Osteoblast (primary cell): ENCODE results near the gene PAX9. TPM values are rescaled to one million over a fixed set of nuclear protein-coding genes. Genes with fewer than 3 reads are reported as not detected.

Experiments used
- DNase-seq: peaks from one replicate; pipeline ENCODE4 v3.0.0; 2011; ENCODE audit warnings: low spot score, mixed read lengths; ENCODE audit not compliant: insufficient read length; ENCODE audit errors: missing footprints
- H2AFZ ChIP-seq: 2 replicates; pipeline ENCODE4 v1.6.0; 2011; ENCODE audit warnings: mild to moderate bottlenecking, low read length
- H3K27ac ChIP-seq: 2 replicates; pipeline ENCODE4 v1.5.1; 2011; ENCODE audit warnings: mild to moderate bottlenecking, low read depth, low read length, moderate library complexity
- H3K27me3 ChIP-seq: 2 replicates; pipeline ENCODE4 v1.6.0; 2012; ENCODE audit warnings: mild to moderate bottlenecking, control low read depth, inconsistent platforms, low read length, moderate library complexity; ENCODE audit not compliant: insufficient read depth
- H3K36me3 ChIP-seq: 2 replicates; pipeline ENCODE4 v1.5.1; 2011; ENCODE audit warnings: mild to moderate bottlenecking, low read length, control low read depth, moderate library complexity; ENCODE audit not compliant: insufficient read depth
- H3K4me1 ChIP-seq: 2 replicates; pipeline ENCODE4 v1.5.1; 2011; ENCODE audit warnings: mild to moderate bottlenecking, low read length, control low read depth, moderate library complexity; ENCODE audit not compliant: insufficient read depth
- H3K4me2 ChIP-seq: 2 replicates; pipeline ENCODE4 v1.6.0; 2011; ENCODE audit warnings: mild to moderate bottlenecking, low read length; ENCODE audit not compliant: insufficient read depth
- H3K4me3 ChIP-seq: fragments of 200-600 bp; sonication (generic); 3 replicates; pipeline ENCODE4 v1.5.1; 2012; ENCODE audit warnings: mild to moderate bottlenecking, low read length, inconsistent platforms; ENCODE audit not compliant: insufficient read depth
- H3K79me2 ChIP-seq: 2 replicates; pipeline ENCODE4 v1.6.0; 2012; ENCODE audit warnings: mild to moderate bottlenecking, low read length, control low read depth, inconsistent platforms; ENCODE audit not compliant: insufficient read depth
- H3K9me3 ChIP-seq: 2 replicates; pipeline ENCODE4 v1.5.1; 2011; ENCODE audit warnings: low read depth, low read length, control low read depth
- H4K20me1 ChIP-seq: 2 replicates; pipeline ENCODE4 v1.6.0; 2012; ENCODE audit warnings: mild to moderate bottlenecking, low read length, control low read depth; ENCODE audit not compliant: insufficient read depth
- CTCF ChIP-seq: IDR thresholded peaks from 2 replicates; pipeline ENCODE4 v1.5.1; 2011; ENCODE audit warnings: mild to moderate bottlenecking, low read depth, low read length, moderate library complexity; ENCODE audit errors: extremely low read depth
- total RNA-seq: library from RNA; depleted of rRNA; stranded (reverse); fragments of >200 nt; gene quantifications from 2 replicates; pipeline ENCODE4 v1.2.3, GENCODE V29; 2012

The PAX9 gene
- total RNA-seq, 1 donor: under 0.01 TPM

DNA sequence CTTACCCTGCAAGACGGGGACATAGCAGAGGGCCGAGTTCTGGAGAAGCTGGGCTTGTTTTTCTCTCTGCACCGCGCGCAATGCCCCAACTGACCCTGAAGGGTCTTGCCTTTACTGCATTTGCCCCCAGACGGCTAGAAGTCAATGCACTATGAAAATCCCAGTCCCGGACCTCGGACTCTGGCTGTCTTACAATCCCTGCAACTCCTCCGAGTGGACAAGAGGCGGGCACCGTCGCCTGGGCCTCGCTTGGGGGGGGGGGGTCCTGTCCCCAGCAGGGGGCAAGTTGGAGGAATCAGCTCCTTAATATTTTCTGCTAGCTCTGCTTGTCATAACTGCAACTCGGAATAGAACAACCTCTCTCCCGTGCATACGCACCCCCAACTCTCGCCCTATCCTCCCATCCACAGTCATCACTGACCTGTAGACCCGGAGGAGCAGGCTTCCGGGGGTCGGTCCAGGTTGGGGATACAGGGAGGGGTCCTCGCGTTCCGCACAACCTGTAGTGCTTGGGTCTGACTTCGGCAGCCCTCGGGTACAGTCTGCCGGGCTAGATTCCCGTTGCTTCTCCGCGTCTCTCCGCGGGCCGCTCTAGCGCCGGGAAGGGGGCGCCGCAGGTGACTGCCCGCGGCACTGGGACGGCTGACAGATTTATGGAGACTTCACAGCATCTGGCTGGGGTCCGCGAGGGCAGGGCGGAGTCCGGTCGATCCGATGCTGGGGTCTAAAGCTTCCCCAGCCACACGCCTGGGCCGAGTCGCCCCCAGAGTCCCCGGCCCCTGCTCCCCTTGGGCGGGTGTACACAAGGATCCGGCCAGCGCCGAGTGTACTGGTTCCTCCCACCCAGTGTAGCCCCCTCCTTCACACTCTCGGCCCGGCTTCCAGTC lies 3.3 kb upstream of the PAX9 start:
- no peaks in the 10 kb centered on the region for H3K9me3 ChIP-seq
- no peak for TF ChIP-seq CTCF
- no peaks in the 10 kb centered on the region for H3K79me2 ChIP-seq
- no peaks in the 10 kb centered on the region for H3K36me3 ChIP-seq
- no peak overlapping the region for H3K4me3 ChIP-seq
- H3K27ac ChIP-seq: no peak overlapping the region
- no peaks in the 10 kb centered on the region for H4K20me1 ChIP-seq
- peak; percentile 68 for DNase-seq
- H3K27me3 ChIP-seq: peaks cover 95% of the 10 kb centered on the region
- peaks cover 10% of the 10 kb centered on the region for H3K4me1 ChIP-seq
- no peak overlapping the region for H3K4me2 ChIP-seq
- H2AFZ ChIP-seq: no peak overlapping the region

DNA sequence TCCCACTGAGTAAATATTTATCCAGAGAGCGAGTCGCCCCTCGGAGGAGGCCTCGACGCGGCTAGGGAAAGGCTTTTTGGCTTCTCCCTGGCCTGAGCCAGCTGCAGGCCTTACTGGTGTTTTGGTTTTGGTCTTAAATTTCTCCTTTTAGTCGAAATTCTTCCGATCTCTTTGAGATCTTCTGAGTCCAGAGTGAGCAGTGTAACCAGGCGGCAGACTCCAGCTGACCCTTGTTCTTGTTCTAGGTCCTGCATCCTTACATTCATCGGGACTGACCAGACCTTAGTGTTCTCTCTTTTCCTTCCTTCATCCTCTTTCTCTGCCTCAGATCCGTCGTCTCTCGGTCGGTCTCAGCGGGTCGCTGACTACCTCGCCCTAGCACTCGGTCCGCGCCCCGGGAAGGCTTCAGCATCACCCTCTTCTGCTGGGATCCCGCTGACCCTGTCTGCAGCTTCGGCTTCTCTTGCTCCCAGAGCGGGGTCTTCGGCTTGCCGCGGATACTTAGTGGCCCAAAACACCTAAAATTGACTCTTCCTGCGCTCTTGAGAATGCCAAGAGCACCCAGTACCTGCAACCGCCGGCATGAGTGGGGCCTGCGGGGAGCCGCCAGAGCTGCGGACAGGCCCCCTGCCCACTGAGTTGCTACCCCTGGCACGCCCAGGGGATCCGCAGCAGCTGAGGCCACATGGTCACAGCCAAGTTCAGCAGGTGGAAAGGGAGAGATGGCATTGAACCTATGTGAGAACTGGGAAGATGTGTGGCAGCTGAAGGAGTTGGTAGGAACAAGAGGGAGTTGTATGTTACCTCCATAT lies 2.4 kb upstream of the PAX9 start:
- Histone ChIP-seq H3K4me2 (no peak overlapping the region), H3K27ac (no peak overlapping the region), H3K4me1 (peaks cover 12% of the 10 kb centered on the region), H3K9me3 (no peaks in the 10 kb centered on the region), H3K4me3 (no peak overlapping the region), H4K20me1 (no peaks in the 10 kb centered on the region), H3K36me3 (no peaks in the 10 kb centered on the region), H3K79me2 (no peaks in the 10 kb centered on the region), H3K27me3 (peaks cover 92% of the 10 kb centered on the region), H2AFZ (no peak overlapping the region)
- DNase-seq: peak; percentile 66
- no peak for TF ChIP-seq CTCF

DNA sequence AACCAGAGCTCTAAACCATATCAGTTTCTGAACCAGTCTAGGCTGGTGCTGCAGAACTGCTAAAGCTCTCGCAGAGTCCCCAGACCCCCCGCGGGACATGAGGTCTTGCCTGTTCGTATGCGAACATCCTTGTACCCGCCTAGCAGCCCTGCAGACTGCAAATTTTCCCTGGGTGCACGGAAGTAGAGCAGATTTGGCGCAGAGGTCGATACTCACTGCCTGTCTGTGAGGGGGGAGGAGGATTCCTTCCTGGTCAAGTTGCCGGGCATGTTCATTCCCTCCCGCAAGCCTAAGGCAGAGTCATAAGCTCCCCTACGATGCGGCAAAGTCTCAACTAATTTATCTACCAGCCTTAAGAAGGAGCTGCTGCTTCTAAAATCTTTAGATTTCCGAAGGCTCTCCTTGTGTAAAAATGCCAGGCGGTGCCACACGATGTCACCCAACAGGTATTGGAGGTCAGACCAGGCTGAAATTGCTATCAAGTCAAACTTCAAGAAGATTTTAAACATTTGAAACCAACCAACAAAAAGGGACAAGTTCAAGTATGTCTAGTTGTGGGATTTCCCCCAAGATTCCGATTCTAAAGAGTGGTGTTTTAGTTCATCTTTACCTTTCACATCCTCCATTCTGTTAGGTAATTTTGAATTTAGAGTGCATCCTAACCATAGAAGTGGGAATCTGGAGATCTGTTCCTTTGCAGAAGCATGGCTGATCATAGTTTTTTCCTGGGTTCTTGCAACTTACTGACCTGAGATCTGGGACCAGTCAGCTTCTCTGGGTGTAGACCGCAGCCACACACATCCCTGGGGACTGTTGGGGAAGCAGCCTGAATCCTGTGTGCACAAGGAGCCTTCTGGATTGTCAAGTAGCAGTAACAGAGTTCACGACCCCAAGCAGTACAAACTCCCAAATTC lies 1.6 kb upstream of the PAX9 start:
- no peaks in the 10 kb centered on the region for H3K36me3 ChIP-seq
- no peaks in the 10 kb centered on the region for H4K20me1 ChIP-seq
- peaks cover 12% of the 10 kb centered on the region for H3K4me1 ChIP-seq
- H2AFZ ChIP-seq: no peak overlapping the region
- no peak overlapping the region for H3K4me3 ChIP-seq
- peak; percentile 74 for DNase-seq
- H3K4me2 ChIP-seq: no peak overlapping the region
- H3K79me2 ChIP-seq: no peaks in the 10 kb centered on the region
- peaks cover 83% of the 10 kb centered on the region for H3K27me3 ChIP-seq
- no peaks in the 10 kb centered on the region for H3K9me3 ChIP-seq
- TF ChIP-seq CTCF: no peak
- no peak overlapping the region for H3K27ac ChIP-seq
